ENCODE results near the gene DNLZ.
"Not testable (repeated sequence)": the region's sequence is repeated elsewhere in the genome, so short reads cannot be mapped to it uniquely, and the experiment has no call there.

The DNLZ gene

DNA sequence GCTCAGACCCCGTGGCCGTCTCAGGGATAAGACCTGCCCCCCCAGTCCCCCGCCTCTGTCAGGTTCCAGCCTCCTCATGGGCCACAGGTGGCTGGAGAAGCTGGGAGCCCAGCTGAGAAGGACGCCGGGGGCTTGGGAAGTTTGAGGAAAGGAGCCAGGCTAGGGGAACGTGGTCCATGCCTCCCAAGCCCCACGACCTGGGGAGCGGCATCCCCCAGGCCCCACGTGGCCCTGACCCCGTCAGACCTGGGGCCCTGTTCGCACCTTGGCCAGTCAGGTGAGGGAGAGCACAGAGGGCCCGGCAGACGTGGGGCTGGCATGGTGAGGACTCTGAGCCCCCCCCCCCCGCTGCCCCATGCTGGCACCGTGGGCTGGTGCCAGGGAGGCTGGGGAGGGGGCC is 32.5 kb downstream of the DNLZ start:
- DNase-seq (ENCODE audit: low read depth), result no peak

DNA sequence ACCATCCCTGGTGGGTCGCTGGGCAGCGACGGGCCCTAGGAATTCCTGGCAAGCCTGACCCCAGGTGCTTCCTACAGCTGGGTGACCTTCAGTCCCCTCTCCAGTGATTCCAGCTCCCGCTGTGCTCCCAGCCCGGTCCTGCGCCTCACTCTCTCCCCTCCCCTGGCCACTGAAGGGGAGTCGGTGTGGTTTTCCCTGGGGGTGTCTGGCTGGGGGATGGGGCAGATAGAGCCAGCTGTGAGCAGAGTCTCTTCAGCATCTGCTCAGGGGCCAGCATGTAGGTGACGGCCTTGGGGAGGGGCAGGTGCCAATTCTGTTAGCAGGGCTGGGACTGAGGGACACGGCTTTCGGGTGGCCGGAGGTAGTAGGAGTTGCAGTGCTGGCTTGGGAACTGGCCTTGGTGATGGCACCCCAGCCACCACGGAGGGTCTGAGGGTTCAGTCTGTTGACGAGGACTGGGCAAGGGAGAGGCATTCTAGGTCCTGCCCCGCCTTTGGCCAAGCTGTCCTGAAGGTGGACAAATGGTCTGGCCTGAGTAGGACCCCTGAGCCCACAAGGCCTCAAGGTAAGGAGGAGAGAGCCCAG is 33.0 kb downstream of the DNLZ start:
- no peak for DNase-seq (ENCODE audit: low read depth)

DNA sequence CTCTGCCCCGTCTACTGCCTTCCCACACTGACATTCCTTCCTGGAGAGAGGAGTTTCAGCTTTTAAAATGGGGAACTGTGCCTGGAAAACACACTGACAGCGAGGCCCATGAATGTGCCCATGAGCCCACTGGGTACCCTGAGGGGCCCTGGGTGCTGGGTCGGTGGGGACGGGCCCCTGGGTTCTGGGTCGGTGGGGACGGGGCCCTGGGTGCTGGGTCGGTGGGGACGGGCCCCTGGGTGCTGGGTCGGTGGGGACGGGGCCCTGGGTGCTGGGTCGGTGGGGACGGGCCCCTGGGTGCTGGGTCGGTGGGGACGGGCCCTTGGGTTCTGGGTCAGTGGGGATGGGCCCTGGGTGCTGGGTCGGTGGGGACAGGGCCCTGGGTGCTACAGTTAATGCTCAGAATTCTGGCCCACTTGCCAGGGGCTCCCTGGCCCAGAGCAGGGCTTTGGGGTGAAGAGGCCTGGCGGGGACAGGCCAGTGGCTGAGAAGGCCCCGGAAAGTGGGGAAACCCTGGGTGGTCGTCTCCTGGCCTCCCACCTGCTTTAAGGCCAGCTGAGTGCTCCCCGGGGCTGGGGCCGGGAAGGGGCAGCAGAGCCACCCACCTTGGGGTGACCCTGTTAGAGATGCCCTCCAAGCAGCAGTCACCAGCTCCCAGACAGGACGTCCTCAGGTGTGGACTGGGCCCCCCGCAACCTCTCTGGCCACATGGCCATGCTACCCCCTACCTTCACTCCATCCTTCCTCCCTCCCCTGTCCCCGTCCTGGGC is 33.7 kb downstream of the DNLZ start:
- no peak for DNase-seq (ENCODE audit: low read depth)

DNA sequence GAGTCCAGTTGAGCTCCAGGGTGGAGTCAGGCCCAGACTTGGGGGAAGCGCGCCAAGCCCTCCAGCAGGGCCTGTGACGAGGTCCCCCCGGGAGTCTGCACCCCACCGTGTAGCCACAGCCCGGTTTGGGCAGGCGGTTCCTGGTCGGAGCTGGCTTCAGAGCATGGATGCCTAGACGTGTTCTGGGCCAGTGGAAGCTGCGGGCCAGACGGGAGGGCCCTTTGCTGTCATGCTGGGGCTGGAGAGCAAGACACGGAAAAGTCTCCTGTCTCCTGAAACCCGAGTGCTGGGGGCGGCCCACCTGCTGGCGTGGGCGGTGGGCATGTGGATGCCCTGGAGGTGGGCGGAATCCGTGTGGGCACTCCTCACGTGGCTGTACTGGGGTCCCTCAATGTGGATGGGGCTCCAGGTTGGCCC is 34.3 kb downstream of the DNLZ start:
- DNase-seq (ENCODE audit: low read depth), result no peak

DNA sequence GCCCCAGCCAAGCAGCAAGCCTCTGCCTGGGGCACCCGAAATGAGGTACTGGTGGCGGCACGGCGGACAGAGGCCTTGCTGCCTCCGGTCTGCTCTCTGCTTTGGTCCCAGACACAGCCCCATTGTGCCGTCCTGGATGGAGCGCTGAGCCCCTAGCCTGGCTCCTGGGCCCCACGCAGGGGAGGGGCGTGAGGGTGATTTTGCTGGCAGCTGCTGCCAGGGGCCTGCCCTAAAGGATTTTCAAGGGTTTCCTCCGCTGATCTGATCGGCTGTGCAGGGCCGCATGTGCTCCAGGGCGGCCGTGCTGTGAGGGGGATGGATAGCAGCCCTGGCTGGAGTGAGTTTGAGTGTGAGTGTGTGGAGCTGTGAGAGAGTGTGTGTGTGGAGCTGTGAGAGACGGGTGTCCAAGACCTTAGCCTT is 34.9 kb downstream of the DNLZ start:
- DNase-seq (ENCODE audit: low read depth), result no peak

DNA sequence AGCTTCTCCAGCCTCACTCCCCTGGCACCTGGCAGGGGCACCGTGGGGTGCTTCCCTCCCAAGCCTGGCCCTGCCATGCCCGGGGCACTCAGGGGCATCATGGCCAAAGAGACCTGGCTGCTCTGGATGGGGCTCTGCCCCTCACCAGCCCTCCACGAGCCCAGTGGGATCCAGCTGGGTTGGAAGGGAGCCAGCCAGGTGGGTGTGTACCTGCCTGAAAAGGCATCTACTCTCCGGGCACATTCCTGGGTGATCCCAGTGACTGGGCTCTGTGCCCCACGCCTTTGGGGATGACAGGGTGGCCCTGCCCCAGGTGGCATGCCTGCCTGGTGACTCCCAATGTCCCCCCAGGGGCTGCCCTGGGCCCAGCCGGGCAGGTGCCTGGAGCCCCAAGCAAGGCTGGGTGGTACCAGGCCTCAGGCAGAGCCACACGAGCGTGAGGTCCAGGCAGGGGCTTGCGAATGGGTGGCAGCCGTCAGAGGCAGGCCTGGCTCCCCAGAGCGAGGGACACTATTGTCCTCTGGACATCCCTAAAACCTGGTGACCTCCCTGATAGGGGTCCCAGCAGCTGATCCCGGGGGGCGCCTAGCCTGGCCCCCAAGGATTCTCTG is 35.4 kb downstream of the DNLZ start:
- no peak for DNase-seq (ENCODE audit: low read depth)

DNA sequence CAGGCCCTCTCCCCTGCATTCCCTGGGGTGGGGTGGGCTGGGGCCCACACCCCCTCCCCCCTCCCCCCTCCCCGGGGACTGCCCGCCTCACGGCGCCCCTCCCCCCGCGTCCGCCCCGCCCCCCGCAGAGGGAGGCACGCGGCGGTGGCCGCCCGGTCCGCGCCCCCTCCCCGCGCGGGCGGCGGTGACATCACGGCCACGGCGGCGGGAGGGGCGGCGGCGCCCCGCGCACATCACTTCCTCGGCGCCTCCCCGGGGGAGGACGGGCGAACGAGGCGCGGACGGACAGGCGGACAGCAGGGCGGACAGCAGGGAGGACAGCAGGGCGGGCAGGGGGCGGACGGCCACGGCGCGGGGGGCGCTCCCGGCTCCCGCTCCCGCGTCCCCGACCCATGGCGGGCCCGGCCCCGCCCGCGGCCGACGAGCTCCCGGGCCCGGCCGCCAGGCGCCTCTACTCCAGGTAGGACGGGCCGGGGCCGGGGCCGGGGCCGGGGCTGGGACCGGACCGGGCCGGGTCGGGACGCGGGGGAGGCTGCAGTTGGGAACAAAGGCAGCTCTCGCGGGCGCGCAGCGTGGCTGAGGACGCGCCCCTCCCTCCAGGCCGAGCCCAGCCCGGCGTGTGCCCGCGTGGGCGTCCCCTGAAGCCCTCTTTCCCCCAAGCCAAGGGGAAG is 36.1 kb downstream of the DNLZ start, which contains the start of gene GPSM1:
TSS of gene GPSM1 (plus strand) at position 236 of the 671 bp plus-strand sequence. CDS start at position 393, 157 bp downstream.
- DNase-seq (ENCODE audit: low read depth), result peak; percentile 14

DNA sequence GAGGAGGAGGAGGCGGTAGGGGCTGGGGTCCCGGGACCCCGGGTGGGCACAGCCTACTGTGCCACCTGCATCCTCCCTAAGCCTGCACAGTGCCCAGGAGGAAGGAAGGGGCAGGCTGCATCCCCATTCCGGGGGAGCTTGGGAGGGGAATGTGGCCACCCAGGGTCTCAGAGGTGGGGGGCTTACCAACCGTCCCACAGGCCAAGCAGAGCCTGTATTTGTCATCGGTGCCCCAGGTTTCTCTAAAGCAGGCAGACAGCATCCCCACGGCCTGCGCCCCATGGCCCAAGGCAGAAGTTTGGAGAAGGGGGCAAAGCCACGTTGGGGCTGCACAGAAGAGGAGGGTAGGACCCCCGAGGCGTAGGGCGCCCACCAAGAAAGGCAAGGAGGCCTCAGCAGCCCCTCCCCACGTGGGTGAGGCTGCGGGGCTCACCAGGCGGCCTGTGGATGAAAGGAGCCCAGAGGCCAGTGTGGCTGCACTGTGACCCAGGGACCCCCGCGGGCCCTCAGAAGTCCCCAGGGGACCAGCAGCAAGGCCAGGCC is 36.7 kb downstream of the DNLZ start:
- no peak for DNase-seq (ENCODE audit: low read depth)

DNA sequence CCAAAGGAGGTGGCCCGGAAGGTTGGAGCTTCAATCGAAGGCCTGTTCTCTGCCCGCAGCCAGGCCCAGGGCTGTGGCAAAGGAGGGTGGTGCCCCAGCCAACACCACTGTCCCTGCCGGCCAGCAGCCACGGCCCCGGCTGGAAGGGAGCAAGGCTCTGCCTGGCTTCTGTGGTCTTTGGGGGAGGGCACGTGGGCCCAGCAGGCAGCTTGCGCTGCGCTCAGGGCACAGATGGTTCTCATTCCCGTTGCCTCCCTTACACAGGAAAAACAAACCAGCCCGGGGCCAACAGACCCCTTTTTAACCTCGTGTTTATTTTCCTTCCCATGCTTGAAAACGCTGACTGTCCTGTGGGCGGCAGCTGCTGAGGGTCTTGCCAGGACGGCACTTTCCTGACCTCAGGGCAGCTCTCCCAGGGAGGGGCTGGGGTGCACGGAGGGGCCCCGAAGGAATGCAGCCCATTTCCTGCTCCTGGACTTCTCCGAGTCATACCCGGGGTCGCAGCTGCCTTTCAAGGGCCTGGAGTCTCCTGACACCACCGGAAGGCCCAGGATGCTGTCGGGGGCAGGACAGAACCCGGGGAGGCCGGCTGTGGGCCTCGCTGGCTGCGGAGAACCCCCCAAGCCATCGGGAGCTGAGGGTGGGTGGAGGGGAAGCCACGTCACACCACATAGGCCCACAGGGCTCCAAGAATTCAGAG is 37.3 kb downstream of the DNLZ start:
- no peak for DNase-seq (ENCODE audit: low read depth)

DNA sequence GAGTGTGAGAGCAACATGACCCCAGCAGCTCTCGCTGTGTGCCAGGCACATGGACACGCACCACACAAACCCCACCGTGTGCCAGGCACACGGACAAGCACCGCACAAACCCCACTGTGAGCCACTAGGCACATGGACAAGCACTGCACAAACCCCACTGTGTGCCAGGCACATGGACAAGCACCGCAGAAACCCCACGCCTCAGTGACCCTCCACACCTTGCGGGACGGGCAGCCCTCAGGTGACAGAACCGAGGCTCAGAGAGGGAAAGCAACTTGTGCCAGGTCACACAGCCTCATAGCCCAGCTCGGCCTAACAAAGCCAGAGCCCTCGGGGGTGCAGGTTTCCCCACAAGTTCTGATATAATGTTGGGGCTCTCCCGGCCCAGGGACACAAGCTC is 38.2 kb downstream of the DNLZ start:
- no peak for DNase-seq (ENCODE audit: low read depth)

DNA sequence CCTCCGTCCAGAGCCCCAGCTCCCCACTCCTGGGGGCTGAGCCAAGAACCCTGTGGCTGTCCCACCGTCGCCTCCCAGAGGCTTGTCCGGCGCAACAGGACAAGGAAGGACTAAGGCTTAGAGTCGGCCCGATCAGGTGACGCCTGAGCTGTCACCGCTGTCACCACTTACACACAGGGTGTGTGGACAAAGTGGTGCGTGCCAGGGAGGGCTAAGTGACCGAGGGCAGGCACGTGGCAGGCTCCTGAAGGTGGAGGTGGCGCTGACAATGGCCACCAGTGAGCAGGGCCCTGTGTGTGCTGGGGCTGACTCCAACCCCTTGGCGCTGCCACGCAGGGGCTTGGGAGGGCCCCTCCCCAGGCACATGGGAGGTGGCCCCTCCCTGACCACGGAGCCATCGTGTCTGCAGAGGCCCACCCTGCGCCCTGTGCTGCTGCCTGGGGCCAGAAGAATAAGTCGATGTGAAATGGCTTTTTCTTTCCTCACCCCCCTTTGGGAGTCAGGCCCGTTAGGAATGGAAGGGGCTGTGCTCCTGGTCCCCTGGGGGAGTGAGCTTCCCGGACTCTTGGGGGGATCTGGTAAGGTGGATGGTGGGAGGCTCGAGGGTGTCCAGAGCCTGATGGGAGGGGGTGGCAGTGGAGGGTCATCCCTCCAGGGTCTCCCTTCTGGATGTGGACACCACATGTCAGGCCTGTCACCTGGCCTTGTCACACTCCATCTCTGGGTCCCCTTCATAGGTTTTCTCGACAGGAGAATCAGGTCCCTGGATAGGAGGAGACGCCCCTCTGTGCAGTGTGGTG is 38.8 kb downstream of the DNLZ start:
- no peak for DNase-seq (ENCODE audit: low read depth)

DNA sequence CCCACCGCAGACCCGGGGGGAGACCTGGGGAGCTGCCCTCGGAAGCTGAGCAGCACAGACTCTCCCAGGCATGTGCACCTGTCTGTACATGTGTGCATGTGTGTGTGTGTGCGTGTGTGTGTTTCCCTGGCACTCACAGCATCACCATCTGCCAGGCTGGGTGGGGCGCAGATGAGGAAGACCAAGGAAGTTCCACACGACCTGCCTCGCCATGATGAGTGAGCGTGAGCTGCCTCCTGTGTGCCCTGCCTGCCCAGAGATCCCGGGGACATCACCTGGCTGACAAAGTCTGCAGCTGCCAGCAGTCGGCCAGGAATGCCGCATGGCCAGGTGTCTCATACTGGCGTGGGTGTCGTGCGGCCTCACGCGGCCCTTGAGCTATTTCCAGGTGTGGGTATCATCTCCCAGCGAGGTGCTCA is 40.2 kb downstream of the DNLZ start:
- no peak for DNase-seq (ENCODE audit: low read depth)

DNA sequence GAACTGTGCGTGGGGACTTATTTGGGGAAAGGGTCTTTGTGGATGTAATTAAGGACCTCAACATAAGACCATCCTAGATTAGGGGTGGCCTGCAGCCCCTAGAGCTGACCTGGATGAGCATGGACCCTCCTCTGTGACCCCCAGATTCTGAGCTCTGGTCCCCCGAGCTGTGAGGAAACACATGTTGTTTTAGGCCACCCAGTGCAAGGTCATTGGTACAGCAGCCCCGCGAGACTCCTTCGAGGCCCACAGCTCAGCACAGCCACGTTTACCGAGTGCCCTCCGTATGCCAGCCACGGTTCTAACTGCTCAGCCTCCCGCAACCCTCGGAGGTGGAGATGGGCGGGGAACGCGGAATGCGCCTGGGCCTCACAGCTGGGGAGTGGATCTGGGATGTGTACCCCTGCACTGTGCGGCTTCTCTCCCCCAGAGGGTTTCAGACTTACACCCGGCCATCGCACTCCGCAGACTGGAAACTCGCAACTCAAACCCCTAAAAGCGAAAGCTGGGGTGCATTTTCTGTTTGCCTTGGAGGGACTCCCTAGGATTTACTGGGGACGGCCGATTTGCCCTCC is 40.7 kb downstream of the DNLZ start:
- no peak for DNase-seq (ENCODE audit: low read depth)

DNA sequence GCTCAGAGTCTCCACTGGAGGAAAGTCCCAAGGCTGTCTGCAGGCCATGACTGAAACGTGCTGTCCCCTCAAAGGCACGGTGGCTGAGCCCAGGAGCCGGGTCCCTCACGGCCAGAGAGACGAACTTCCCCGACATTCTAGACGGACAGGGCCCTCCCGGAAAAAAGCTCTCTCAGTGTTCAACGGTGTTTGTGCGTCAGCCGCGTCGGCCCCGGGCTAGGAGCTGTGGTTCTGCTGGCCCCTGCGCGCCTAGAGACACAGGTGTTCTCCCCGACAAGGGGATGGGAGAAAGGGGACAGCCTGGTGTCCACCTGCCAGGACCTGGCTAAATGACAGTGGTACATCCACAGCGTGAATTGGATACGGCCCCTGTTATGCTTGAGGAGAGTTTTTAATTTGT is 42.0 kb downstream of the DNLZ start:
- no peak for DNase-seq (ENCODE audit: low read depth)

DNA sequence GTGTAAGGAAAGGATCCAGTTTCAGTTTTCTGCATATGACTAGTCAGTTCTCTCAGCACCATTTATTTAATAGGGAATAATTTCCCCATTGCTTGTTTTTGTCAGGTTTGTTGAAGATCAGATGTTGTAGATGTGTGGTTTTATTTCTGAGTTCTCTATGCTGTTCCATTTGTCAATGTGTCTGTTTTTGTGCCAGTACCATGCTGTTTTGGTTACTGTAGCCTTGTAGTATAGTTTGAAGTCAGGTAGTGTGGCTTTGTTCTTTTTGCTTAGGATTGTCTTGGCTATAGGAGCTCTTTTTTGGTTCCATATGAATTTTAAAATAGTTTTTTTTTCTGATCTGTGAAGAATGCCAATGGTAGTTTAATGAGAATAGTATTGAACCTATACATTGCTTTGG is 42.6 kb downstream of the DNLZ start:
- DNase-seq (ENCODE audit: low read depth), result not testable (repeated sequence)

DNA sequence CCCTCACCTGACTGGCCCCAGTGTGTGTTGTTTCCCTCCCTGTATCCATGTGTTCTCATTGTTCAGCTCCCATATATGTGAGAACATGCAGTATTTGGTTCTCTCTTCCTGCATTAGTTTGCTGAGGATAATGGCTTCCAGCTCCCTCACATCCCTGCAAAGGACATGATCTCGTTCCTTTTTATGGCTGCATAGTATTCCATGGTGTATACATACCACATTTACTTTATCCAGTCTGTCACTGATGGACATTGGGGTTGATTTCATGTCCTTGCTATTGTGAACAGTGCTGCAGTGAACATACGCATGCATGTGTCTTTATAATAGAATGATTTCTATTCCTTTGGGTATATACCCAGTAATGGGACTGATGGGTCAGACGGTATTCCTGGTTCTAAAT is 43.6 kb downstream of the DNLZ start:
- DNase-seq (ENCODE audit: low read depth), result not testable (repeated sequence)

DNA sequence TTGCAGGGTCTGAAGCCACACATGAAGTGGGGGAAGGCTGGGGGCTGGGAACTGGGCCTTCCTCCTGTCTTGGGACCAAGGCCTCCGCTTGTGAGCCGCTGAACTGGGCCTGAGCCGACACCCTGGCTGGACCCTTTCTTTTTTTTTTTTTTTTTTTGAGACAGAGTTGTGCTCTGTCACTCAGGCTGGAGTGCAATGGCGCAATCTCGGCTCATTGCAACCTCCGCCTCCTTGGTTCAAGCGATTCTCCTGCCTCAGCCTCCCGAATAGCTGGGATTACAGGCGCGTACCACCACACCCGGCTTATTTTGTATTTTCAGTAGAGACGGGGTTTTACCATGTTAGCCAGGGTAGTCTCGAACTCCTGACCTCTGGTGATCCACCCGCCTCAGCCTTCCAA is 44.3 kb downstream of the DNLZ start:
- DNase-seq (ENCODE audit: low read depth), result not testable (repeated sequence)

DNA sequence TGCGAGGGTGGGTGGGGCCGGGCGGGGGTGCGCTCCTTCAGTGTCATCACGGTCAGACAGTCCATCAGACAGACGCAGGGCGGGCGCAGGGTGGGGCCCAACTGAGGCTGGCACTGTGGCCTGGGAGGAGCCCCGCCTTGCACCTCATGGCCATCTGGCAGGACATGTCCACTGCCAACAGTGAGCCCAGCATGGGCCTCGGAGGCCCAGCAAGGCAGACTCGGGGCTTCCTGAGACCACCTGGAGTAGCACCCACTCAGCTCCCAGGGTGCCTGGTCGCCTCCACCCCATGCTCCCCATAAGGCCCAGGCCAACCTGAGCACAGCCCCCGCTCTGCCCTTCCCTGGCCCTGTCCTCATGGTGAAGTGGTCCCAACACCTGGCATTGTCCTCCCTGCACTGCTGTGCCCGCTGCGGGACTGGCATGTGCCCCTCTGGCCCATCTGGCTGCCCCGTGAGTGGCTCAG is 44.7 kb downstream of the DNLZ start:
- DNase-seq (ENCODE audit: low read depth), result no peak

DNA sequence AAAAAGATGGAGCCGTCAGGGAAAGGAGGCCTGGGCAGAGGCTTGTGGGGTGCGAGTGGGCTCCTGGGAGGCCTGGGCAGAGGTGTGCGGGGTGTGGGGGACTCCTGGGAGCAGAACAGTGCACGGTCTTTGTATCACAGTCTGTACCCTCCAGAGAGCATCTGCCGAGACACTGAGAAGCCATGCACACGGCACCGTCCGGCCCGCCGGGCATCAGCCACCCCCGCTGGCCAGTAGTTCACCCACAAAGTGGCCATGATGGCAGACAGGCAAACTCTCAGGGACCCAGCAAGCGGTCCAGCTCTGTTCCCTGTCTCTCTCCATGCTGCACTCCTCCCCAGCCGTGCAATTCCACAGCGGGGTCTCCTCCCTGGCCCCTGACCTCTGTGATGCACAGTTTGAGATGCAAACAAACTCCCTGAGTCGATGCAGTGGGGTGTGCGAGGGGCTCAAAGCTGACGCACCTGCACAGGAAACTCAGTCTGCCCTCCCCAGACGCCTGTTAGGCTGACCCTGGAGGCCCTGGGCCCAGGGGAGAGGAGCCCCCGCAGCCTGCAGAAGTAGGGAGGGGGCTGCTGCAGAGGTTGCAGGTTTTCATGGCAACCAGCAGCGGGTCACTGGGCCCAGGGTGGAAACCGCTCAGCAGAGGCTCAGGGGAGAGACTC is 45.3 kb downstream of the DNLZ start:
- DNase-seq (ENCODE audit: low read depth), result no peak

DNA sequence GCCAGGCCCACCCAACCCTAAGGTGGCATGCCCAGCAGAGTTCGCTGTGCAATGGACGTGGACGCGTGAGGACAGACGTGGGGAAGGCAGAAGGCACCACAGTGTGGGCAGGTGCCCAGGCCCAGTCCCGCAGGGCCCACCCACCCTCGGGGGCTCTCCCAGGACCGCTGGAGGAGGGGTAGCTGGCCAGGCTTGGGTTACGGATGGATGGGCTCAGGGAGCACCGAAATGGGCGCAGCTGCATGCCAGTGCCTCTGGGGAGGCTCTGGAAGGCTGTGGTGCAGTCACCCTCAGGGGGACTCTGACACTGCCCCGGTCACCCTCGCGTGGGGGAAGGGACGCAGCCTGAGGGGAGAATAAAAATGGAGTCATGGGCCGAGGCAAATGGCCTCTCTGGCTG is 45.8 kb downstream of the DNLZ start:
- no peak for DNase-seq (ENCODE audit: low read depth)
